Heart right ventricle (tissue), 16 donors: ENCODE data around the gene DCLK3. TPM values are rescaled to one million over a fixed set of nuclear protein-coding genes. Genes with fewer than 3 reads are reported as not detected.

ENCODE experiments used
- ATAC-seq, 8 donors: fragments of 200-7000 bp; cut with Tn5 transposase; one replicate each; pipeline ENCODE4 v1.9.1; 2020; ENCODE audit warnings: mild to moderate bottlenecking in 8 of 8, moderate library complexity in 8 of 8, moderate number of reproducible peaks in 1 of 8
- DNase-seq, 2 donors: peaks; one replicate each; pipeline ENCODE4 v3.0.0-alpha.2; 2020
- H3K27ac ChIP-seq, 10 donors: fragments of 200-600 bp; sonication (generic) in 2 of 10; one replicate each; pipeline versions ENCODE4 v1.5.0 to v1.8.0; 2020 to 2022; ENCODE audit warnings: mild to moderate bottlenecking in 3 of 10
- H3K27me3 ChIP-seq, 7 donors: fragments of 200-600 bp; one replicate each; pipeline ENCODE4 v1.8.0; 2021 to 2022; ENCODE audit warnings: mild to moderate bottlenecking in 2 of 7
- H3K36me3 ChIP-seq, 9 donors: fragments of 200-600 bp; sonication (generic) in 1 of 9; one replicate each; pipeline versions ENCODE4 v1.5.0 to v1.8.0; 2020 to 2022; ENCODE audit warnings: mild to moderate bottlenecking in 2 of 9
- H3K4me1 ChIP-seq, 9 donors: fragments of 200-600 bp; sonication (generic) in 1 of 9; one replicate each; pipeline versions ENCODE4 v1.5.0 to v1.8.0; 2020 to 2022; ENCODE audit warnings: mild to moderate bottlenecking in 4 of 9
- H3K4me3 ChIP-seq, 10 donors: fragments of 200-600 bp; sonication (generic) in 2 of 10; one replicate each; pipeline versions ENCODE4 v1.5.0 to v1.8.0; 2020 to 2022; ENCODE audit warnings: mild to moderate bottlenecking in 7 of 10, moderate library complexity in 2 of 10
- H3K9me3 ChIP-seq, 11 donors: fragments of 200-600 bp in 10 of 11; sonication (generic) in 2 of 11; one replicate each; pipeline versions ENCODE4 v1.5.0 to v1.8.0; 2013 to 2022; ENCODE audit warnings: mild to moderate bottlenecking in 2 of 11, control low read depth in 1 of 11, moderate library complexity in 1 of 11
- WGBS, 2 donors: extraction: QIAGEN DNeasy Blood & Tissue Kit; methylation state at CpG; one replicate each; pipeline ENCODE4 v1.1.7; 2013; ENCODE audit warnings: inconsistent platforms in 1 of 2; 5-methylcytosine and 5-hydroxymethylcytosine counted together
- intact Hi-C, 10 donors: fragments of 100-400 bp; cut with DNase I; formaldehyde crosslinking; loops; one replicate each; pipeline versions ENCODE4 v1.11.1 to v1.14.2; 2022
- polyA plus RNA-seq, 2 donors: library from polyadenylated mRNA; stranded (reverse); fragments of 200-250 nt; gene quantifications; one replicate each; pipeline ENCODE4 v1.2.3, GENCODE V29; 2013
- total RNA-seq, 10 donors: library from RNA; stranded (reverse); fragmentation: NEBNext Ultra II Directional in 3 of 10; extraction: Animal tissue kit (Norgen Biotek cat#: 25700) in 3 of 10; gene quantifications; one replicate each; pipeline versions ENCODE4 v1.2.1 to v1.2.4, GENCODE V29; 2021 to 2023
- TF ChIP-seq, protein P1 (sequence below), 9 donors: fragments of 200-600 bp; sonication (generic) in 2 of 9; IDR thresholded peaks; one replicate each; pipeline versions ENCODE4 v1.5.0 to v1.8.0; 2021 to 2022; ENCODE audit warnings: antibody characterized with exemption in 9 of 9, mild to moderate bottlenecking in 5 of 9, moderate library complexity in 1 of 9
- donor health status: Arrhythmogenic right ventricular cardiomyopathy.
- donor health status: ischemic (EF 13 %, LVEDD 7.1; RV severe dilation, severe dysfunction).
- donor health status: healthy with polysubstance abuse.
- donor health status: DM: no; HTN: yes; CAD: no.
- donor health status: DM: no; HTN: no; CAD: no.
- donor health status: ischemic (EF 25% LVEDD 6.9; RV normal size, moderate dysfunction).
- donor health status: ischemic (EF 25% LVEDD 5.7; RV mildly dilated, moderate dysfunction).
- donor health status: healthy.
- donor health status: DM: yes; HTN: yes; CAD: no.
- donor health status: Ischemic cardiomyopathy.
- donor health status: ischemic (EF 35%, LVEDD 5.7; RV mildly dilated, moderate dysfunction).
- donor health status: nonischemic (EF 11% LVEDD 7.7; RV severe dilation, severe dysfunction).
- donor health status: DM: yes; HTN: yes; CAD: no.
- donor health status: PGD.
- donor health status: ischemic (EF 29% LVEDD 5.4; RV normal size, mild dysfunction).
- donor health status: nonischemic (EF 23%, LVEDD 6.1; RV moderate dilation, normal function).

Gene DCLK3
- total and polyA plus RNA-seq, 12 donors, result 0.04 to 1.0 (median 0.19) TPM

DNA sequence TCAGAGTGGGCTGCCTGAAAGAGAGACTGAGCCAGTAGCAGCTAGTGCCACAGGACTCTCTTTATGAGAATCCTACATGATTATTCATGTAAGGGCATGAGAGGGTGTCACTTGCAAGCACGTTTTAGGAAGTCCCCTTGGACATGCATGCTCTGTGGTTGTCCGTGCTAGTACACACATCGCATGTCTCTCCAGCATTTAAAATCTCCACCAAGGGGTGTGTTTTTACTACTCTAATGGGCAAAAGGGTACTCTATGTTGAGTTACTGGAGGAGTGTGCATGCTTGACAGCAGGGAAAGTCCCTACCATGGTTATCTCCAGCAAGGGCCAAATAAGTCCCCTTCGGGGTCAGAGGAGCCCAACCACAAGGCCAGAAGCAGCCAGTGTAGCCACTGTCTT, 70.7 kb downstream of the DCLK3 start:
- TF ChIP-seq, protein P1, sequence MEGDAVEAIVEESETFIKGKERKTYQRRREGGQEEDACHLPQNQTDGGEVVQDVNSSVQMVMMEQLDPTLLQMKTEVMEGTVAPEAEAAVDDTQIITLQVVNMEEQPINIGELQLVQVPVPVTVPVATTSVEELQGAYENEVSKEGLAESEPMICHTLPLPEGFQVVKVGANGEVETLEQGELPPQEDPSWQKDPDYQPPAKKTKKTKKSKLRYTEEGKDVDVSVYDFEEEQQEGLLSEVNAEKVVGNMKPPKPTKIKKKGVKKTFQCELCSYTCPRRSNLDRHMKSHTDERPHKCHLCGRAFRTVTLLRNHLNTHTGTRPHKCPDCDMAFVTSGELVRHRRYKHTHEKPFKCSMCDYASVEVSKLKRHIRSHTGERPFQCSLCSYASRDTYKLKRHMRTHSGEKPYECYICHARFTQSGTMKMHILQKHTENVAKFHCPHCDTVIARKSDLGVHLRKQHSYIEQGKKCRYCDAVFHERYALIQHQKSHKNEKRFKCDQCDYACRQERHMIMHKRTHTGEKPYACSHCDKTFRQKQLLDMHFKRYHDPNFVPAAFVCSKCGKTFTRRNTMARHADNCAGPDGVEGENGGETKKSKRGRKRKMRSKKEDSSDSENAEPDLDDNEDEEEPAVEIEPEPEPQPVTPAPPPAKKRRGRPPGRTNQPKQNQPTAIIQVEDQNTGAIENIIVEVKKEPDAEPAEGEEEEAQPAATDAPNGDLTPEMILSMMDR (IDR thresholded peaks at IDR 0.05), result no peak
- H3K27ac ChIP-seq, result no peak overlapping the region
- no peaks in the 10 kb centered on the region for H3K36me3 ChIP-seq
- DNase-seq (no peak), ATAC-seq (no peak)
- no peaks in the 10 kb centered on the region for H3K4me1 ChIP-seq
- 72 to 86% methylated on average over 4 of the region's 4 CpGs for WGBS, 2 donors
- intact Hi-C loops, result no loop called here
- H3K9me3 ChIP-seq, result peaks cover 0 to 8% (median 0%) of the 10 kb centered on the region in 11 donors
- no peak overlapping the region for H3K4me3 ChIP-seq
- no peaks in the 10 kb centered on the region for H3K27me3 ChIP-seq

DNA sequence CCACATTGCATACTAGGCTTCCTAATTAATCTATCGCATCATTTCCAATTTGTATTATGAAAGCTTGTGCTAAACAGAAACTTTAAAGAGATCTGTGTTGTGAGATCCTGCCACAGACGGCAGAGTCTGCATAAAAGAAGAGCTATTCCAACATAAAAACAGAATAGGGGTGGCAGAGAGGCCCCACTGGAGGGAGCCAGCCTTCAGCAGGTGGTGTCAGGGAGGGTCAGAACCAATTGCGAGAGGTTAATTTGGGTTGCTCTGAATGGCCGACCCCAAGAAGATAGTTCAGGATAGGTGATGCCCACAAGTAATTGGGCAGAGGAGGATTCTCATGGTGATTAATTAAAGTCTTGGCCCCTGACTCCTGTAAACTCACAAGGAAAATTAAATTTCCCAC, 74.8 kb downstream of the DCLK3 start:
- Histone ChIP-seq H3K9me3 (peaks cover 0 to 8% (median 0%) of the 10 kb centered on the region in 11 donors), H3K27me3 (no peaks in the 10 kb centered on the region), H3K4me1 (no peaks in the 10 kb centered on the region), H3K27ac (no peak overlapping the region), H3K4me3 (no peak overlapping the region), H3K36me3 (no peaks in the 10 kb centered on the region)
- WGBS, 2 donors, result 83 to 86% methylated on average over 4 of the region's 4 CpGs
- ATAC-seq (no peak), DNase-seq (no peak)
- intact Hi-C loops, result no loop called here
- TF ChIP-seq, protein P1 (IDR thresholded peaks at IDR 0.05), result no peak

DNA sequence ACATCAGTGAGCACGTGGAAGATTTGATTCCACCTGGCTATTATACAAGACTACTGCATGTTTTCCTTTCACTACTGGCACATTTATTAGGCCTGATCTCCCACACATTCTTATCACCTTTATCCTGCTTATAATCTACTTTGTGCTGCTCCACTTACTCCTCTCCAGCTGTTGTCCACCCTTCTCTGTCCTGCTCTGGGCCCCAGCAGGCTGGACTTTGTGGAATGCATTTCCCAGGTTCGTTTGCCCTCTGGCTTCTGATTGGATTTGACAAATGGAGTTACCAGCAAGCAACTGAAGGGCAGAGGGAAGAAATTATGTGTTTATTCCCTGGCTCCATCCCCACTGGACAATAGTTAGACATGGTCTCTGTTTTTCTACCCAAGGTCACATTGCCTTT, 75.5 kb downstream of the DCLK3 start:
- ATAC-seq, result no peak
- 47 to 48% methylated on average over 2 of the region's 2 CpGs for WGBS, 2 donors
- H3K9me3 ChIP-seq, result peaks cover 0 to 8% (median 0%) of the 10 kb centered on the region in 11 donors
- H3K4me1 ChIP-seq, result no peaks in the 10 kb centered on the region
- no peak overlapping the region for H3K4me3 ChIP-seq
- no peaks in the 10 kb centered on the region for H3K27me3 ChIP-seq
- no peak for DNase-seq
- H3K27ac ChIP-seq, result no peak overlapping the region
- TF ChIP-seq, protein P1 (IDR thresholded peaks at IDR 0.05), result no peak
- intact Hi-C loops, result no loop called here
- no peaks in the 10 kb centered on the region for H3K36me3 ChIP-seq

DNA sequence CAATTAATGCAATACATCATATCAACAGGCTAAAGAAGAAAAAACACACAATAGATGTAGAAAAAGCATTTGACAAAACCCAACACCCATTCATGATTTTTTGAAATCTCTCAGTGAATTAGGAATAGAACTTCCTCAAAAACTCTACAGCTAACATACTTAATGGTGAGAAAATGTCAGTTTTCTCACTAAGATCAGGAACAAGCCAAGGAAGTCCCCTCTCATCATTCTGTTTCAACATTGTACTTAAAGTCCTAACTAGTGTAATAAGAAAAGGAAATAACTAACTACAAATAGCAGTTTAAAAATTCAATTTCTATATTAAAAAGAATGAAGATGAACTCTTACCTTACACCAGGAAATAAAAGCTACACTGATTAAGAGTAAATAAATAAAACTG, 77.8 kb downstream of the DCLK3 start:
- H3K9me3 ChIP-seq, result peaks cover 0 to 6% (median 0%) of the 10 kb centered on the region in 11 donors
- no peaks in the 10 kb centered on the region for H3K36me3 ChIP-seq
- no peak for DNase-seq
- no peaks in the 10 kb centered on the region for H3K27me3 ChIP-seq
- intact Hi-C loops, result no loop called here
- H3K4me3 ChIP-seq, result no peak overlapping the region
- H3K4me1 ChIP-seq, result no peaks in the 10 kb centered on the region
- TF ChIP-seq, protein P1 (IDR thresholded peaks at IDR 0.05), result no peak
- H3K27ac ChIP-seq, result no peak overlapping the region
- ATAC-seq, result no peak
